ENCODE measurements around the gene RIMBP2.

RIMBP2 gene

DNA sequence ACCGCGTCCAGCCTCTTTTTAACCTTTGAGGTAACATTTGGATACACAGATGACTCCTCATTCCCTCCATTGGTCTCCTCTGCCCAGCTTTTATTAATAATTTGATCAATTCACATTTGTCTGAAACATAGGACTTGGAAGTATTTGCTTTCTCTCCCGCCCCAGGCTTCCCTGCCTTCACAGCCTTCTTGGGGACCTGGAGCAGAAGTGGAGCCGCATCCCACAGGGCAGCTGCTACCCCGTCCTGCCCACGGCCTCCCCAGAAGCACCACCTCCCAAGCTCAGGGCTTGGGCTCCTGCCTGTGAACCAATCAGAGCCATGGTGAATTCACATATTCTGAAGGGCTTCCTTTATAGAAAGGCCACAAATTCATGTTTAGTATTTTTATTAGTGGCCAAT is 280.8 kb downstream of the RIMBP2 start:
- DNase-seq = no peak

DNA sequence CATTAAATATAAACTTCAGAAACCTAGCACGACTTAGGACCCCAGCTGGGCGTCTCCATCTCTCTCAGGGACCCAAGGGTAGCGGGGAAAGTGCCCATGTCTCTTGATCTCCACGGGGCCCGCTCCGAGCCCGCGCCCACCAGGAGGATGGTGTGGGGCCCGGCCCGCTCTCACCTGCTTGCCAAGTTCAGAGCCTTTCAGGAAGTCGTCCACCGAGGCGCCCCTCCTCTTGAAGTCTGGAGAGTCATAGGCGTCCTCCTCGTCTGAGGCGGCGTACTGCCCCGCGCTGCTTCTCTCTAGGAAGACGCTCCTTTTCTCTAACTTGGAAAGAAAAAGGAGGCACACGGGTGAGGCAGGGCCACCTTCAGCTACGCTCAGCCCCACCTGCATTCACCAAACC is 281.5 kb downstream of the RIMBP2 start:
- no peak for DNase-seq

GRCh38 chr12:130433834-130434233 is 282.3 kb downstream of the RIMBP2 start:
- no peak for DNase-seq

- no peak for DNase-seq
Observed at GRCh38 chr12:130433411-130433810, 282.7 kb downstream of the RIMBP2 start.

DNA sequence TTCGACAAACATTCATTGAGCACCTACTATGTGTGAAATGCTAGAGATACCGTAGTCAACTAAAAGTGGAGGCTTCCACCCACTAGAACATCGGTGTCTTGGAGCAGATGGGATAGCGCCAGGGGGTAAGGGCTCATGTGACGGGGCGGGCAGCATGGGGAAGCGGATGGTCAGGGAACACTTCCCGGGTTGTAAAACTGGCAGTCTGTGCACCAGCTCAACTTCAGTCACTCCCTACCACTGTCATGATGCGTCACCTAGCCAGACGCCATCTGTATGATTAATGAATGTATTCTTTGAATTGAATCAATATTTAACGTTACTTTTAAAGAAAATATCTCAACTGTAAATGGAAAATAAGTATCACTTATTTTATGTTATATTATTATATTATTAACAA is 284.9 kb downstream of the RIMBP2 start:
- no peak for DNase-seq

DNA sequence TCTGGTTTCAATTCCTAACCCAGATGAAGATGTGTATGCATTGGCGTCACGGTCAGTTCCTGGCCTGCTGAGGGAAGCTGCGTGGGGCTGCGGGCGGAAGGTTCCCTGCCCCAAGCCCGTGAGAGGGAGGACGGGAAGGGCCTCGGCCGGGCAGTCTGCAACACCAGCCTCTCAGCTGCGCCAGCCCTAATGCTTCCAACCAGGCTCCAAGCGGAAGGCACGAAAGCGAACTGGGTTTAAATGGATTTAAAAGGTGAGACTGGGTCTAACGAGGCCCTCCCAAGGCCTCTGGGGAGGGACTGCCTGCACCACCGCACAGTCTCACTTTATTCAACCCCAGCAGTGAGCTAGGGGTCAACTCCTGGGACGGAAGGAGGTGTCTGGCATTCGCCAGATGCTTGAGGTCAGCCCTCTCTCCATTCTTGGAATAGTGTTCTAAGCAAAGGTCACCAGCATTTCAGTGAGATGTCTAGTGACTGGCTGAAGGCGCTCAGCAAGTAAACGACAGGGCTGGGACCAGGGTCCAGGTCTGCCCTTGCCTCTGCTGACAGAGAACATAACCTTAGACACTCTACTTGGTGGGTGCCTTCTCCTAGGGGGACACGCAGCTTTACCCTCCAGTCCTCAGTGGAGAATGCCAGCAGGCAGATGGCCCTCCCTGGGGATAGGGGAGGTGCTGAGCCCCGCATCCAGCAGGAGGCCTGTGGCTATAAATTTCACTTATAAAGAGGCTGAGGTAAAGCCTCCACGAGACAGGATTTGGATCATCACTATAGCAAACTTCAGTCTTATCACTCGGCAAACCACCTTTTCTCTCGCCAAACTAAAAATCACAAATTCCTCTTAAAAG is 286.2 kb downstream of the RIMBP2 start:
- DNase-seq = no peak

DNA sequence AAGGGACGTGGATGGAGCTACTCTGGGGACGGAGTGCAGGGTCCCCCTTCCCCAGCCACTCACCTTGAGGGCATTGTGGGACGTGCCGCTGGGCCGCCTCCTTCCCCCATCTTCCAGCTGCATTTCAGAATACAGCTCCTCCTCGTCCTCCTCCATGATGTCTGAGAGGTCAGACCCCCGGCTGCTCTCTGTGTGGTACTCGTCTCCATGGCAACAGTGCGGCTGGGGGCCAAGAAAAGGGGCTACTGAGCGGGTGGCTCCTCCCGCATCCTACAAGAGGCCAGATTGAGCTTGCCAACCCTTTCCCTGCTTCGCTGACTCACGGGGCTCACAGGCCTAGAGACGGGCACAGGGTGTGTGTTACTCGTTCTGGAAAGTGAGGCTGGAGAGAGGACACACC is 288.0 kb downstream of the RIMBP2 start:
- DNase-seq = no peak

GRCh38 chr12:130427381-130427887 is 288.7 kb downstream of the RIMBP2 start:
- no peak for DNase-seq

GRCh38 chr12:130425698-130426245 is 290.3 kb downstream of the RIMBP2 start:
- DNase-seq = no peak

- DNase-seq = no peak
Observed at GRCh38 chr12:130424858-130425697, 291.0 kb downstream of the RIMBP2 start.

GRCh38 chr12:130423991-130424857 is 291.9 kb downstream of the RIMBP2 start:
- no peak for DNase-seq

GRCh38 chr12:130423136-130423535 is 293.0 kb downstream of the RIMBP2 start:
- no peak for DNase-seq

DNA sequence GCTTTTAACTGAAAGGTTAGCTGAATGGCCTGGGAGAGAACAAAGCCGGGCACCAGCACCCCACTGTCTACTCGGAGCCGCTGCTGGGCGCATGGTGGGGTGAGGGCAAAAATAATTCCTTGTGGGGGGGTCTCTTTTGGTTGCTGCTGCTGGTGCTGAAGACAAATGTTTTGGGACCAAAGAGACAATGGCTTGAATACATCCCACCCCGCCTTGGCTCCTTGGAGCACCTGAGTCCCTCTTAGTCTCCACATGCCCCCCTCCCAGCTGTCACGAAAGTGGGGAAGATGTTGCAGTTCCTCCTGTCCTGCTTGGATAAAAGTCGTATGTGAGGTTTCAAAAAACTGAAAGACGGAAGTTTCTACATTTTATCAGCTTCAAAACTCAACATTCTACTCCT is 293.4 kb downstream of the RIMBP2 start:
- no peak for DNase-seq

DNA sequence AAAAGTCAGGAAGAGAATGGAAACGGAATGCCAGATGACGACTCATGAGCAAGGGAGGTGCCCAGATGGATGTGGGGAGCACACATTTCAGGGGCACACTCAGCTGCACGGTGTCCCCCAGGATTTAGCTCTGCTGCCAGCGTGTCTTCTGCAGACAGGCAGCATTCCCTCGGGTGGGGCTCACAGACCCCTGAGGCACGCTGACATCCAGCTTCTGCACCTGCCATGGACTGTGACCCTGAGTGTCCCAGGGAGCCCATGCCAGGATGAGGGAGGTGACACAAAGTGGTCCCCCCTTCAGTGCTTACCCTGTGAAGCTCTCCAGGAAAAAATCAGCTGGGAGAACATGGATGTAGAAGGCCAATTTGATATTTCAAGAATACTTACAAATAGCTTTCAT is 294.2 kb downstream of the RIMBP2 start:
- no peak for DNase-seq

DNA sequence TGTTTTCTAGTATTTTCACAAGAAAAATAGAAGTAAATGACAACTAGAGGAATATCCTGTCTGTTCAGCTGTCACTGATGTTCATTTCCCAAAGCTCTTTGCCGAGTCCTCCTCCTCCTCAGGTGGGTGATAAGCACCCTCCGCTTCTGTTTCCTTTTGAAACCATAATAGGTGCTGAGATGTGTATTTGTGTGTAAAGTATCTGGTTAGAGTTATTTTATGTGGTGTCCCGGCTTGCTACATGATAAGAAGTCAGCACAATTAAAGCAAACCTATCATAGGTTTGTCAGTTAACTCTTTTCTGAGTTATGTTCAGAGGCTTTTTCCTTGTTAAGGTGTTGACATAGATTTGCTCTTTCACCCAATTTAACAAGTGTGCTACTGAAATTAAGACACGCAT is 296.0 kb downstream of the RIMBP2 start:
- DNase-seq = no peak

DNA sequence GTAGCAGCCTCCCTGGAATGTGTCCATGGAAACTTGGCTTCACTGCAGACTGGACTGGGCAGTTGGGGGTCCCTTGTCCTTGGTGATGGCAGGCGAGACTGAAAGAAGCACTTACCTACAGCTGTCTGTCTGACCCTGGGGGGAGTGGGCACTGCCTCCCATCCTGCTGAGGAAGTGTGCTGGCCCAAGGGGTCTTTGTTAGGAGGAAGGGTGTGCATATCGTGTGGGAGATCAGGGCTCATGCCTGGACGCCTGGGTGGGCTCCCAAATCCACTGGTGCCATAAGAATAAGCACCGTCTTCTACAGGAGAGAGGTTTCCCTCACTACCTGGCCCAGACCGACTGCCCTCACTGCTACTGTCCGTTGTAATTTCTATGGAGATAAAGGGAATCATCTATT is 297.0 kb downstream of the RIMBP2 start:
- no peak for DNase-seq

DNA sequence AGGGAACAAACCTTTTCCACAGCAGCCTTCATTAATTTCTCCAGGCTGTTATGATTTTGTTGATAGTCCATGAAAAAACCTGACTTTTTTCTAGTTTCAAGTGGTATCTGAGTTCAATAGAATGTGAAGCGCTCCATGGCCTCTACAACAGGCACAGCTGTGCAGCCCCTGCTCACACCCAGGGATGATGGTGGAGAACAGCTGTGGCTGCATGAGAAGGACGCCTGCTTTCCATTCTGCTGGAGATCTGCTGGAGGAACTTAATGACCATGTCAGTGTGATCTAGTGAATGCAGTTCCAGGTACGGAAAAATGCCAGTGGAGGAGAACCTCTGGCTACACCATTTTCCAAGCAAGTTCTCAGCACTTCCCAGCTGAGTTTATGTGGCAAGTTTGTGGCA is 297.8 kb downstream of the RIMBP2 start:
- no peak for DNase-seq

GRCh38 chr12:130414381-130414780 is 301.7 kb downstream of the RIMBP2 start:
- no peak for DNase-seq

GRCh38 chr12:130413909-130414308 is 302.2 kb downstream of the RIMBP2 start:
- no peak for DNase-seq

DNA sequence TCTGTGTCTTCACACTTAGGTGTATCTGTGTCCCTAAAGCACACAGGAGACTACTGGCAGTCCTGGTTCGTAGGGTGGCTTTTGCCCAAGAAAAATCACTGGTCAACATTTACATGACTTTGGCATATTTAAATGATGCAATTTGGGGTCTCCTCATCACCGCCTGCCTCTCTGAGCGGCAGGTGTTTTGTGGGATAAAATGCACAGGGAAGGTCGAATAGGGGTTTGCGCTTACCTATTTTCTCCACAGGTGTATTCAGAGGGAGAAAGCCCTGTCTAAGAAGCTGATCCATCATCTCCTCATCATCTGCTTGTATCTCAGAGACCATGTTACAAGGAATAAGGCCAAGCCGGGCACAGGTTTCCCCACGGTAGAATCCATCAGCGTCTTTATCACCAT is 303.7 kb downstream of the RIMBP2 start:
- no peak for DNase-seq

DNA sequence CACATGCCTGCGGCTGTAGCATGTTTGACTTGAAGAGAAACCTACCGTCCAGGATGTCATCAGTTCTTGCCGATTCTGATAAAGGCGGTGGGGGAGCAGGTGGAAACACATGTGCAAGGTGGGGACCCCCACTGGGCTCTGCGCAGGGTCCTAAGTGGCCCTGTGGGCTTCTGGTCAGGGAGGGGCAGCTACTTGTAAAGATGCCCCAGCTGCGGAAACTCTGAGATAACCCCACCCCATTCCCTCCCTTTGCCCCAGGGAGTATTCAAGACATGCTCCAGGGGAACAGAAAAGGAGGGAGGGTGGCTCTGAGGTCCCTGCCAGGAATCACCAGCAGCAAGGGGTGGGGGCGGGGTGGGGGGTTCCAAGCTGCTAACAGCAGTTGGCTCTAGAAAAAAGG is 310.8 kb downstream of the RIMBP2 start:
- no peak for DNase-seq

- no peak for DNase-seq
Observed at GRCh38 chr12:130401703-130402102, 314.4 kb downstream of the RIMBP2 start.
